Muscle layer of duodenum (tissue), 2 donors: ENCODE measurements around the gene LRIG1.

Experiments used
- H3K27ac ChIP-seq: one replicate; pipeline ENCODE4 v1.7.0; 2013; ENCODE audit warnings: mild to moderate bottlenecking, low read length
- H3K27me3 ChIP-seq: one replicate; pipeline ENCODE4 v1.7.0; 2013; ENCODE audit warnings: low read depth, mild to moderate bottlenecking, control low read depth, low read length
- H3K36me3 ChIP-seq, 2 donors: one replicate each; pipeline ENCODE4 v1.7.0; 2013; ENCODE audit warnings: low read length in 2 of 2, control low read depth in 1 of 2, mild to moderate bottlenecking in 1 of 2; ENCODE audit not compliant: insufficient read depth in 2 of 2, control insufficient read depth in 1 of 2
- H3K4me1 ChIP-seq, 2 donors: one replicate each; pipeline ENCODE4 v1.7.0; 2013; ENCODE audit warnings: low read length in 2 of 2, mild to moderate bottlenecking in 2 of 2, control low read depth in 1 of 2, moderate library complexity in 1 of 2; ENCODE audit not compliant: insufficient read depth in 2 of 2, control insufficient read depth in 1 of 2
- H3K4me3 ChIP-seq, 2 donors: one replicate each; pipeline ENCODE4 v1.7.0; 2013; ENCODE audit warnings: low read length in 2 of 2, low read depth in 1 of 2, mild to moderate bottlenecking in 1 of 2
- H3K9me3 ChIP-seq, 2 donors: one replicate each; pipeline ENCODE4 v1.7.0; 2013; ENCODE audit warnings: low read length in 2 of 2, control low read depth in 1 of 2, mild to moderate bottlenecking in 1 of 2; ENCODE audit not compliant: control insufficient read depth in 1 of 2
- donor health status: healthy.

LRIG1 gene

GRCh38 chr3:66390013-66390412 is 110.8 kb downstream of the LRIG1 start:
- Histone ChIP-seq H3K4me1 (peaks cover 0 to 14% of the 10 kb centered on the region in 2 donors), H3K4me3 (no peak overlapping the region), H3K36me3 (peaks cover 40 to 50% of the 10 kb centered on the region in 2 donors), H3K27me3 (no peaks in the 10 kb centered on the region), H3K27ac (no peak overlapping the region), H3K9me3 (peaks cover 0 to 1% of the 10 kb centered on the region in 2 donors)

GRCh38 chr3:66386925-66387650 is 113.7 kb downstream of the LRIG1 start:
- Histone ChIP-seq H3K27me3 (no peaks in the 10 kb centered on the region), H3K27ac (no peak overlapping the region), H3K4me3 (no peak overlapping the region), H3K4me1 (peaks cover 2 to 5% of the 10 kb centered on the region in 2 donors), H3K9me3 (peaks cover 0 to 2% of the 10 kb centered on the region in 2 donors), H3K36me3 (peaks cover 52 to 60% of the 10 kb centered on the region in 2 donors)

GRCh38 chr3:66386011-66386924 is 114.6 kb downstream of the LRIG1 start:
- no peaks in the 10 kb centered on the region for H3K27me3 ChIP-seq
- H3K4me1 ChIP-seq: peaks cover 5 to 11% of the 10 kb centered on the region in 2 donors
- H3K27ac ChIP-seq: no peak overlapping the region
- H3K36me3 ChIP-seq: peaks cover 58 to 64% of the 10 kb centered on the region in 2 donors
- no peak overlapping the region for H3K4me3 ChIP-seq
- peaks cover 0 to 2% of the 10 kb centered on the region in 2 donors for H3K9me3 ChIP-seq

GRCh38 chr3:66385066-66385465 is 115.8 kb downstream of the LRIG1 start:
- peaks cover 0 to 2% of the 10 kb centered on the region in 2 donors for H3K9me3 ChIP-seq
- no peak overlapping the region for H3K4me3 ChIP-seq
- peaks cover 5 to 11% of the 10 kb centered on the region in 2 donors for H3K4me1 ChIP-seq
- peaks cover 66 to 71% of the 10 kb centered on the region in 2 donors for H3K36me3 ChIP-seq
- no peak overlapping the region for H3K27ac ChIP-seq
- H3K27me3 ChIP-seq: no peaks in the 10 kb centered on the region

- H3K27me3 ChIP-seq: no peaks in the 10 kb centered on the region
- H3K4me3 ChIP-seq: no peak overlapping the region
- peaks cover 5 to 11% of the 10 kb centered on the region in 2 donors for H3K4me1 ChIP-seq
- peaks cover 0 to 2% of the 10 kb centered on the region in 2 donors for H3K9me3 ChIP-seq
- H3K36me3 ChIP-seq: peaks cover 75 to 80% of the 10 kb centered on the region in 2 donors
- no peak overlapping the region for H3K27ac ChIP-seq
Observed at GRCh38 chr3:66383998-66384745, 116.7 kb downstream of the LRIG1 start.

GRCh38 chr3:66383023-66383422 is 117.8 kb downstream of the LRIG1 start:
- Histone ChIP-seq H3K4me3 (no peak overlapping the region), H3K4me1 (peaks cover 5 to 11% of the 10 kb centered on the region in 2 donors), H3K9me3 (peaks cover 0 to 2% of the 10 kb centered on the region in 2 donors), H3K27me3 (no peaks in the 10 kb centered on the region), H3K36me3 (peaks cover 85 to 89% of the 10 kb centered on the region in 2 donors), H3K27ac (no peak overlapping the region)

- Histone ChIP-seq H3K4me3 (no peak overlapping the region), H3K27ac (no peak overlapping the region), H3K4me1 (peaks cover 9 to 12% of the 10 kb centered on the region in 2 donors), H3K27me3 (no peaks in the 10 kb centered on the region), H3K36me3 (peaks cover 94% of the 10 kb centered on the region in 2 donors), H3K9me3 (peaks cover 0 to 2% of the 10 kb centered on the region in 2 donors)
Observed at GRCh38 chr3:66382142-66382541, 118.7 kb downstream of the LRIG1 start.

GRCh38 chr3:66381626-66382025 is 119.2 kb downstream of the LRIG1 start:
- H3K27me3 ChIP-seq: no peaks in the 10 kb centered on the region
- no peak overlapping the region for H3K4me3 ChIP-seq
- H3K4me1 ChIP-seq: peaks cover 14 to 17% of the 10 kb centered on the region in 2 donors
- H3K36me3 ChIP-seq: peaks cover 92 to 98% of the 10 kb centered on the region in 2 donors
- no peak overlapping the region for H3K27ac ChIP-seq
- H3K9me3 ChIP-seq: peaks cover 0 to 2% of the 10 kb centered on the region in 2 donors

- Histone ChIP-seq H3K27me3 (no peaks in the 10 kb centered on the region), H3K4me3 (no peak overlapping the region), H3K9me3 (peaks cover 0 to 2% of the 10 kb centered on the region in 2 donors), H3K36me3 (peaks cover 86% of the 10 kb centered on the region in 2 donors), H3K27ac (no peak overlapping the region), H3K4me1 (peaks cover 14 to 17% of the 10 kb centered on the region in 2 donors)
Observed at GRCh38 chr3:66380200-66380932, 120.5 kb downstream of the LRIG1 start.

GRCh38 chr3:66379565-66379964 is 121.3 kb downstream of the LRIG1 start:
- no peak overlapping the region for H3K27ac ChIP-seq
- H3K4me1 ChIP-seq: peaks cover 14 to 17% of the 10 kb centered on the region in 2 donors
- no peak overlapping the region for H3K4me3 ChIP-seq
- no peaks in the 10 kb centered on the region for H3K27me3 ChIP-seq
- H3K9me3 ChIP-seq: no peaks in the 10 kb centered on the region
- peaks cover 78 to 81% of the 10 kb centered on the region in 2 donors for H3K36me3 ChIP-seq
